ENCODE measurements around the gene TMEM132C.

- TF ChIP-seq CTCF (IDR thresholded peaks at IDR 0.05): no peak
- no peak for TF ChIP-seq ZFX (IDR thresholded peaks at IDR 0.05; ENCODE audit: borderline replicate concordance)
These were observed 342.9 kb downstream of the TMEM132C start for GRCh38 chr12:128609861-128610260.
